Natural killer cell (primary cell): ENCODE results near the gene KIAA0753. TPM values are rescaled to one million over a fixed set of nuclear protein-coding genes. Genes with fewer than 3 reads are reported as not detected.

Experiments used
- ATAC-seq, 3 donors: fragments of 150-1000 bp in 2 of 3; fragments of 200-7000 bp in 1 of 3; cut with Tn5 transposase; 1 replicate in 1 of 3; 2 replicates in 2 of 3; pipeline ENCODE4 v1.10.0; 2021; ENCODE audit warnings: mild to moderate bottlenecking in 2 of 3, moderate library complexity in 2 of 3
- DNase-seq, 2 donors: peaks; one replicate each; pipeline versions ENCODE4 v3.0.0 to v3.0.0-alpha.2; 2013 to 2021; ENCODE audit warnings: mixed read lengths in 1 of 2
- H3K27ac ChIP-seq: one replicate; pipeline ENCODE4 v1.5.1; 2013; ENCODE audit warnings: mild to moderate bottlenecking, low read length
- H3K27me3 ChIP-seq: one replicate; pipeline ENCODE4 v1.6.1; 2013; ENCODE audit warnings: low read length; ENCODE audit not compliant: control insufficient read depth, insufficient read depth
- H3K36me3 ChIP-seq: one replicate; pipeline ENCODE4 v1.6.1; 2013; ENCODE audit warnings: low read length; ENCODE audit not compliant: control insufficient read depth, insufficient read depth
- H3K4me1 ChIP-seq: one replicate; pipeline ENCODE4 v1.6.1; 2013; ENCODE audit warnings: low read length; ENCODE audit not compliant: control insufficient read depth, insufficient read depth
- H3K4me3 ChIP-seq: one replicate; pipeline ENCODE4 v1.5.1; 2013; ENCODE audit warnings: low read length
- H3K9me3 ChIP-seq: one replicate; pipeline ENCODE4 v1.6.1; 2013; ENCODE audit warnings: low read length; ENCODE audit not compliant: control insufficient read depth, insufficient read depth
- H3K27ac Mint-ChIP-seq, 2 donors: one replicate each; pipeline ENCODE4 v1.8.0; 2022; ENCODE audit warnings: mild to moderate bottlenecking in 2 of 2, mixed read lengths in 2 of 2, moderate library complexity in 1 of 2
- H3K27me3 Mint-ChIP-seq, 2 donors: one replicate each; pipeline ENCODE4 v1.8.0; 2022; ENCODE audit warnings: low read depth in 2 of 2, mixed read lengths in 2 of 2
- H3K36me3 Mint-ChIP-seq: one replicate; pipeline ENCODE4 v1.8.0; 2022; ENCODE audit warnings: mixed read lengths
- H3K4me1 Mint-ChIP-seq, 2 donors: one replicate each; pipeline ENCODE4 v1.8.0; 2022; ENCODE audit warnings: mixed read lengths in 2 of 2
- H3K4me3 Mint-ChIP-seq: one replicate; pipeline ENCODE4 v1.8.0; 2022; ENCODE audit warnings: mild to moderate bottlenecking, moderate library complexity, mixed read lengths
- H3K9me3 Mint-ChIP-seq, 2 donors: one replicate each; pipeline ENCODE4 v1.8.0; 2022; ENCODE audit warnings: mixed read lengths in 2 of 2
- WGBS: methylation state at CpG from one replicate; pipeline ENCODE4 v1.1.7; 2013; ENCODE audit warnings: missing lambda C conversion rate; ENCODE audit not compliant: insufficient coverage; 5-methylcytosine and 5-hydroxymethylcytosine counted together
- intact Hi-C: fragments of 100-400 bp; cut with micrococcal nuclease; formaldehyde crosslinking; loops from one replicate; pipeline ENCODE4 v1.14.2; 2022
- total RNA-seq, 4 donors: library from RNA; stranded (reverse); fragments of 120-200 nt in 1 of 4; gene quantifications; one replicate each; pipeline versions ENCODE4 v1.2.3 to v1.2.4, GENCODE V29; 2013 to 2022
- TF ChIP-seq, protein P1 (sequence below): fragments of 200-600 bp; IDR thresholded peaks from one replicate; pipeline ENCODE4 v1.8.0; 2022; ENCODE audit warnings: antibody characterized with exemption

KIAA0753 gene
- total RNA-seq, 3 donors from 2014 or later (not counting 1 experiment from before 2014, with no cell fraction given) = 13.4 to 17.2 (median 15.4) TPM

DNA sequence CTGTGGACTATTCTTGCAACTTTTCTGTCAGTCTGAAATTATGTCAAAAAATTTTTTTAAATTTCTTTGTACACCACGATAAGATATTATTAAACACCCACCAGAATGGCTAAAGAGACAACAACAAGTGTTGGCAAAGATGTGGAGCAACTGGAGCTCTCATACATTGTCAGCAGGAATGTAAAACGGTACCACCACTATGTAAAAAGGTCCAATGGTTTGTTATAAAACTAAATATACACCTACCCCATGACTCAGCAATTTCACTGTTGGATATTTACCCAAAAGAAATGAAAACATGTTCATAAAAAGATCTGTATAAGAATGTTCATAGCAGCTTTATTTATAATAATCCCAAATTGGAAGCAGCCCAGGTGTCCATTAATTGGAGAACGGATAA is 7.2 kb downstream of the KIAA0753 start:
- no peak overlapping the region for H3K27ac Mint-ChIP-seq
- 100% methylated on average over 2 of the region's 3 CpGs for WGBS
- TF ChIP-seq, protein P1, sequence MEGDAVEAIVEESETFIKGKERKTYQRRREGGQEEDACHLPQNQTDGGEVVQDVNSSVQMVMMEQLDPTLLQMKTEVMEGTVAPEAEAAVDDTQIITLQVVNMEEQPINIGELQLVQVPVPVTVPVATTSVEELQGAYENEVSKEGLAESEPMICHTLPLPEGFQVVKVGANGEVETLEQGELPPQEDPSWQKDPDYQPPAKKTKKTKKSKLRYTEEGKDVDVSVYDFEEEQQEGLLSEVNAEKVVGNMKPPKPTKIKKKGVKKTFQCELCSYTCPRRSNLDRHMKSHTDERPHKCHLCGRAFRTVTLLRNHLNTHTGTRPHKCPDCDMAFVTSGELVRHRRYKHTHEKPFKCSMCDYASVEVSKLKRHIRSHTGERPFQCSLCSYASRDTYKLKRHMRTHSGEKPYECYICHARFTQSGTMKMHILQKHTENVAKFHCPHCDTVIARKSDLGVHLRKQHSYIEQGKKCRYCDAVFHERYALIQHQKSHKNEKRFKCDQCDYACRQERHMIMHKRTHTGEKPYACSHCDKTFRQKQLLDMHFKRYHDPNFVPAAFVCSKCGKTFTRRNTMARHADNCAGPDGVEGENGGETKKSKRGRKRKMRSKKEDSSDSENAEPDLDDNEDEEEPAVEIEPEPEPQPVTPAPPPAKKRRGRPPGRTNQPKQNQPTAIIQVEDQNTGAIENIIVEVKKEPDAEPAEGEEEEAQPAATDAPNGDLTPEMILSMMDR = no peak
- DNase-seq (no peak), ATAC-seq (no peak)
- H3K27ac ChIP-seq = no peak overlapping the region
- no peaks in the 10 kb centered on the region for H3K9me3 ChIP-seq
- no peaks in the 10 kb centered on the region for H3K27me3 ChIP-seq
- no peak overlapping the region for H3K4me3 Mint-ChIP-seq
- peaks cover 22% of the 10 kb centered on the region for H3K36me3 Mint-ChIP-seq
- H3K36me3 ChIP-seq = peaks cover 31% of the 10 kb centered on the region
- intact Hi-C loops = no loop called here
- H3K9me3 Mint-ChIP-seq = no peaks in the 10 kb centered on the region
- H3K27me3 Mint-ChIP-seq = no peaks in the 10 kb centered on the region
- H3K4me3 ChIP-seq = no peak overlapping the region
- H3K4me1 ChIP-seq = peaks cover 4% of the 10 kb centered on the region
- H3K4me1 Mint-ChIP-seq = peaks cover 15 to 19% of the 10 kb centered on the region in 2 donors

DNA sequence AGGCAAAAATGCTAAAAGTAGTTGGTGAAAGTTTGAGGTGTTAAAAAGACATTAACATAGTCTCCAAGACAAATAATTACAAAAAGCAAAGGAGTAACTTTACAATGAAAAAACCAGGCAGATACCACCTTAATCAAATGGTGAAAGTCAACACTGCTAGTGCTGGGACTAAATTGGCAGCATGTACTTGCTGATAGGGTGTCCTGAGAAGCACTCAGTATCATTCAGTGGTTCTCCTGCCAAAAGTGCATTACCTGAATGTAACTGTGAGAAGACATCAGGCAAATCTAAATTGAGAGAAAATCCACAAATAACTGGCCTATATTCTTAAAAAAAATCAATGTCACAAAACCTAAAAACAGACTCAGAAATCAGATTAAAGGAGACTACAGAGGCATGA is 8.0 kb downstream of the KIAA0753 start:
- H3K4me3 ChIP-seq = no peak overlapping the region
- no peak overlapping the region for H3K4me3 Mint-ChIP-seq
- H3K27me3 Mint-ChIP-seq = no peaks in the 10 kb centered on the region
- H3K4me1 ChIP-seq = no peaks in the 10 kb centered on the region
- no peak overlapping the region for H3K27ac ChIP-seq
- TF ChIP-seq, protein P1 = no peak
- DNase-seq (no peak), ATAC-seq (no peak)
- H3K27ac Mint-ChIP-seq = no peak overlapping the region
- H3K27me3 ChIP-seq = no peaks in the 10 kb centered on the region
- H3K36me3 ChIP-seq = peaks cover 37% of the 10 kb centered on the region
- no peaks in the 10 kb centered on the region for H3K9me3 ChIP-seq
- H3K36me3 Mint-ChIP-seq = peaks cover 29% of the 10 kb centered on the region
- intact Hi-C loops = no loop called here
- H3K4me1 Mint-ChIP-seq = peaks cover 15 to 20% of the 10 kb centered on the region in 2 donors
- no peaks in the 10 kb centered on the region for H3K9me3 Mint-ChIP-seq

DNA sequence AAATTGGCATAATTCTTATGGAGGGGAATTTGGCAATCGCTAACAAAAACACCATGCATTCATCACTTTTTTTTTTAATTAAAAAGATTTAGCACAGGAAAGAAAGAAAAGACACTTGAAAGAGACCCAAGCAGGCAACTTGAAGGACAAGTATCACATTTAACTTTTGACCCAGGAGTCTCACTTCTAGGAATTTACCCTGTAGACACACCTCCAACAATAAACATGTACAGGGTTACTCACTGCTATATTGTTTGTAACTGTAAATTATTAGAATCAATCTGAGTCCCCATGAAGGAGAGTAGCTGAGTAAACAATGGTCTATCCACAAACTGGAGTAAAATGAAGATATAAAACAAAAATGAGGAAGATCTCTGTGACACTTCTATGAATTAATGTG is 10.1 kb downstream of the KIAA0753 start:
- WGBS = no CpG with 5 or more reads among the region's 1 CpG
- H3K27me3 Mint-ChIP-seq = no peaks in the 10 kb centered on the region
- DNase-seq = no peak
- H3K4me3 Mint-ChIP-seq = no peak overlapping the region
- H3K4me1 Mint-ChIP-seq = peaks cover 7 to 16% of the 10 kb centered on the region in 2 donors
- peaks cover 44% of the 10 kb centered on the region for H3K36me3 ChIP-seq
- no peak overlapping the region for H3K27ac ChIP-seq
- no peak overlapping the region for H3K4me3 ChIP-seq
- H3K4me1 ChIP-seq = no peaks in the 10 kb centered on the region
- TF ChIP-seq, protein P1 = no peak
- H3K36me3 Mint-ChIP-seq = peaks cover 29% of the 10 kb centered on the region
- no peaks in the 10 kb centered on the region for H3K9me3 ChIP-seq
- H3K27me3 ChIP-seq = no peaks in the 10 kb centered on the region
- no peak for ATAC-seq
- intact Hi-C loops = no loop called here
- no peaks in the 10 kb centered on the region for H3K9me3 Mint-ChIP-seq
- no peak overlapping the region for H3K27ac Mint-ChIP-seq

DNA sequence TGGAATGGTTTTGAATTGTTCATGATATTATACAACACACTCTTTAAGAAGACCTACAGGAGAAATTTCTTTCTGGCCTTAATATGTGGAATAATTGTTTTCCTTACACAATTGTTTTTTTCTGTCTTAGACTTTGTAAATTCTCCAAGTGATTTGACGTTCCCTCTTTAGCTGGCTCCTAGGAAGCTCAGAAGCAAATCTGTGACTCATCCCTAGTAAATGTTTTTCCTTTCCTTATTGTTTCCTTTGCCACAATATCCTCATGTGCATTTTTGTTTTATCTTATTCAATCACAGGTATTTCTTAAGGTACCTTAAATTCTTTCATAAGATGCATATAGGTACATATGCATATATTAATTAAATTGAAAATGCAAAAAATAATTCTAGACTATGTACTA is 13.5 kb downstream of the KIAA0753 start:
- no peaks in the 10 kb centered on the region for H3K27me3 ChIP-seq
- no peak for DNase-seq
- WGBS = 100% methylated on average over 1 of the region's 1 CpG
- H3K4me1 Mint-ChIP-seq = peaks cover 7 to 16% of the 10 kb centered on the region in 2 donors
- TF ChIP-seq, protein P1 = no peak
- intact Hi-C loops = no loop called here
- H3K9me3 ChIP-seq = no peaks in the 10 kb centered on the region
- H3K36me3 Mint-ChIP-seq = peaks cover 16% of the 10 kb centered on the region
- ATAC-seq = no peak
- H3K36me3 ChIP-seq = peaks cover 41% of the 10 kb centered on the region
- no peaks in the 10 kb centered on the region for H3K4me1 ChIP-seq
- no peak overlapping the region for H3K27ac Mint-ChIP-seq
- H3K27ac ChIP-seq = no peak overlapping the region
- H3K4me3 Mint-ChIP-seq = no peak overlapping the region
- no peaks in the 10 kb centered on the region for H3K9me3 Mint-ChIP-seq
- no peaks in the 10 kb centered on the region for H3K27me3 Mint-ChIP-seq
- H3K4me3 ChIP-seq = no peak overlapping the region
